Left lobe of liver (tissue), 2 donors: Measurements from ENCODE around the gene LPAR2. TPM values are rescaled to one million over a fixed set of nuclear protein-coding genes. Genes with fewer than 3 reads are reported as not detected.
"Not testable (repeated sequence)": the region's sequence is repeated elsewhere in the genome, so short reads cannot be mapped to it uniquely, and the experiment has no call there.

Experiments used
- ATAC-seq: fragments of 200-7000 bp; cut with Tn5 transposase; one replicate; pipeline ENCODE4 v1.9.1; 2020; ENCODE audit warnings: mild to moderate bottlenecking, moderate library complexity
- DNase-seq: peaks from one replicate; pipeline ENCODE4 v3.0.0-alpha.2; 2020; ENCODE audit warnings: low spot score
- total RNA-seq: library from RNA; stranded (reverse); gene quantifications from one replicate; pipeline ENCODE4 v1.2.1, GENCODE V29; 2021
- donor health status: DM: no; HTN: no; CAD: no; lungs with moderate emphysema.
- donor health status: DM: no; HTN: yes; CAD: no.

Gene LPAR2
- total RNA-seq, 1 donor from 2014 or later: 1.3 TPM

- DNase-seq (no peak), ATAC-seq (no peak)
Measured at GRCh38 chr19:19602136-19602712, 25.8 kb downstream of the LPAR2 start.

DNA sequence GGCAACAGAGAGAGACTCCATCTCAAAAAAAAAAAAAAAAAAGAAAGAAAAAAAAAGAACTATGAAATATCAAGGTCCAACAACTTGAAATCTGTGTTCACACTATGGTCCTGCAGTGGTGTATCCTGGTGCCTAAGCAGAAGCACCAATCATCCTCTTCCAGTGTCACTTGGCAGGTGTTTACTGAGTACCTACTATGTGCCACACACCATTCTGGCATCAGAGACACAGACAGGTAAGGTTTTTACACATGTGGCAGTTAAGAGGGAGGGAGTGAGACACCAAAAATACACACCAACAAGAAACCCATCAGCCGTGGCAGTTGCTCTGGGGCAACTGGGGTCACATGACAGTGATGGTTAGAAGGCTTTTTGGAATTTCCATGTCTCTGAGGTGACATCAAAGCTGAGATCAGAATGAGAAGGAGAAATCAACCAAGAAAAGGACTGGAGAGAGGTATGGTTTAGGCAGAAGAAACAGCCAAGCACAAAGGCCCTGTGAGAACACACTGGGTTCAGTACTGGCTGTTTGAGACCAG lies 27.2 kb downstream of the LPAR2 start:
- DNase-seq (no peak), ATAC-seq (no peak)

- DNase-seq, ATAC-seq: not testable (repeated sequence)
Measured at GRCh38 chr19:19598728-19599451, 29.1 kb downstream of the LPAR2 start.

DNA sequence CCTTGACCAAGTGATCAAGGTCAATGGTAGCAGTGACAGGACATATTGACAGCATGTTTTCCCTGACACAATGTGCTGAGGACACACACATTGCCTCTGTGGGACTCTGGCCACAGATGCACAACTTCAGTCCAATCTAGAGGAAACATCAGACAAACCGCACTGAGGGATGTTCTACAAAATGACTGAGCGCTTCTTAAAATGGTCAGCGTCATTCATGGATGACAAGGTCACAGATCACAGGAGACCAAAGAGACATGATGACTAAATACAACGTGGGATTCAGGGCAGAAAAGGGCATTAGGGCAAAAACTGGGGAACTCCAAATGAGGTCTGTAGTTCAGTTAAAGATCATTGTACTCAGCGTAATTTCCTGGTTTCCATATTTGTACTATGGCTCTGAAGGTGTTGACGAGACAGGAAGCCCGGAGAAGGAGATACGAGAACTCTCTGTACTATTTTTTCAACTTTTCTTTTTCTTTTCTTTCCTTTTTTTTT lies 30.2 kb downstream of the LPAR2 start:
- ATAC-seq (no peak), DNase-seq (no peak)

DNA sequence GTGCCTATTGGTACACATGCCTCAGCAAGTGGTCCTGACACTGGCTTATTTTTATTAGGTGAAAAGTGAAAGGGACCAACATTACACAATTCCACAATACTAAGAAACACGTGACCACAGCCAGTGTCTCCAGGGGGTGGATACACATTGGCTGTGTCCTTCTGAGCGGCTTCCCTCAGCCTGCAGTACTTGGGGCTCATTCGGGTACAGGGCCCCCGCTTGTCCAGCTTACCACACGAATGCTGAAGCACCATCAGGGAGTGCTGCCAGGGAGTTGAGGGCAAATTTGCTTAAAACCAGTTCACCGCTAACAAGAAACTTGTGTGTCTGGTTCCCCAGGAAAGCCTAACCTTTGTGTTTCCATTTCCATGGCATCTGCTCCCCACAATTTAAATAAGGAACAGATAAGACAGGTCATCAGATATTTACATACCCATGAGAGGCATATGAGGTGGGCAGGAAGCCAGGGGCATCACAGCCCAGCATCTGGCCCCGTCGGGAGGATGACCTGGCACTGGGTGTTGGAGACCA lies 32.8 kb downstream of the LPAR2 start:
- DNase-seq: no peak
- ATAC-seq: no peak

DNA sequence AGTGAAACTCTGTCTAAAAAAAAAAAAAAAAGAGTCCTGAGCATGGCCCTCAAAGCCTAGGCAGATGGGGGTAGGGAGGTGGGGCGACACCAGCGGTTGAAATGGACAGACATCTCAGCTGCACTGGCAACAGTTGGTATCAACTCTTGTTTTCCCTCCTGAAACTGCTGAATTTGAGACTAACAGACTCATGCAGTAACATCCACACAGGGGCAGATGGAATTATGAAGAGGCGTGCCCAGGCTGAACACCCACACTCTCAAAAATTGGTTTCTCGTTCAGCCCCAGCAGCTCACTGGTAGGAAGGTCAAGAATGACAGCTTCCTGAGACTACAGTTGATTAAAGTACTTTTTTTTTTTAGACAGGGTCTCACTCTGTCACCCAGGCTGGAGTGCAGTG lies 33.6 kb downstream of the LPAR2 start:
- no peak for ATAC-seq

GRCh38 chr19:19592690-19593089 lies 35.3 kb downstream of the LPAR2 start:
- ATAC-seq (no peak), DNase-seq (no peak)

More for the DNA sequence above, 33.6 kb downstream of the LPAR2 start:
- no peak for DNase-seq

- no peak for ATAC-seq
- no peak for DNase-seq
Measured at GRCh38 chr19:19591133-19591825, 36.7 kb downstream of the LPAR2 start.

DNA sequence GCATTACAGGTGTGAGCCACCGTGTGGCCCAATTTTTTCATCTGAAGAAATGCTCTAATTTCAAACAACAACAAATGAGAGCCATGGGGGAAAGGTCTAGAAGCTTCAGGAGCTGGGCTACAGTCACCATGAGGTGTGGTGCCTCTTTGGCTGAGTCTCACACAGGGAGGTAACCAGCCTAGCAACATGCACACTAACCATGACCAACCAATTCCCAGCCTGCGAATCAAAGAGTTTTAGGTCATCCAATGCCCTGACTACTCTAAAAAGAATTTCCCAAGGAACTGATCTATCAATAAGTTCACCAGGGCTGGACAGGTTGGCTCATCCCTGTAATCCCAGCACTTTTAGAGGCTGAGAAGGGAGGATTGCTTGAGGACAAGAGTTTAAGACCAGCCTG lies 39.5 kb downstream of the LPAR2 start:
- ATAC-seq (no peak), DNase-seq (no peak)

DNA sequence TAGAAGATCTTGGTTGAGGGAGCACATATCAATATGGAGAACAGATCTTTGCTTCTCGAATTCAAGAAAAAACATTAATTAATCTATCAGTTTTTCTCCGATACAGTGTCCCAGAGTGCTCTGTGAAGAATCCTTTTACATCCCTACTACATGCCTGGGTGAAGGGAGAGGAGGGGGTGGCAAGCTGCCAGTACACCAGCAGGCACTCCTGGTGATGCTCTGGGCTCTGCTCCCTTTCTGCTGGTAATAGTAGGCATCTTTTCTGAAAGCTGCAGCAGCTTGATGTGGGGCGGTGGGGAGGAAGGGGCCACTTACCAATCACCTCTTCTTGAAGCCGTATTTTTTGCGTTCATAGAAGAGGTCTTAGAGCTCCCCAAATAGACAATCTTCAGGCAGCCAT lies 40.2 kb downstream of the LPAR2 start:
- DNase-seq: no peak
- no peak for ATAC-seq

DNA sequence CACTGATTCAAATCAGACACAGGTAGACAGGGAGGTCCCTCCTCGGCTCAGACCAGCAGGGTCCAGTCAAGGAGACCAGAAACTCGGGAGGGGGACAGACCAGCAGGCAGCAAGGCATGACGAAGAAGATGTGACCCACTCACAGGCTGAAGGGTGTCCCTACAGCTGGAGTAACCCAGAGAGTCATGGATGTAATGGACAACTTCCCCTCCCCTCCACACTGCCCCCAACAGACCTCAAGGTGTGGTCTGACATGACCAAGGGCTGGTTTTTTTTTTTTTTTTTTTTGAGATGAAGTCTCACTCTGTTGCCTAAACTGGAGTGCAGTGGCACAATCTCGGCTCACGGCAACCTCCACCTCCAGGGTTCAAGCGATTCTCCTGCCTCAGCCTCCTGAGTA lies 43.7 kb downstream of the LPAR2 start:
- DNase-seq: no peak
- ATAC-seq: no peak

GRCh38 chr19:19582471-19582870 lies 45.5 kb downstream of the LPAR2 start:
- DNase-seq (no peak), ATAC-seq (no peak)

DNA sequence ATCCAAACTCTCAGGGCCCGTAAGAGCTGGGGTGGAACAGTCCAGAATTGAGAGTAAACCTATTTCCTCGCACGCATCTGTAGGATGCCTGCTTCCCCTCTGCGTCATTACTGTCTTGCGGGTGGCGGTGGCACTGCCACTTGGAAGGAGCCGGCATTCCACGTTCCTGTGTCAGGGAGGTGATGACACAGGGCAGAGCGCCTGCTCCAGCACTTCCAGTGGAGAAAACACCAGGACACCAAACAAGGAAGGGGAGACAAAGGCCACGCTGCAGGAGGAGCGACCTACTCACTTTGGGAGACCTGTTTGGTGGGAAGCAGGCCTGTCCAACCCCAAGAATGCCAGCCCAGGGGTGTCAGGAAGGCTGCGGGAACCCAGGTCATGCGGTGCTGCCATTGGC lies 46.6 kb downstream of the LPAR2 start:
- DNase-seq (no peak), ATAC-seq (no peak)

- ATAC-seq: no peak
- no peak for DNase-seq
Measured at GRCh38 chr19:19580418-19580817, 47.6 kb downstream of the LPAR2 start.

- DNase-seq: no peak
- no peak for ATAC-seq
Measured at GRCh38 chr19:19579533-19580361, 48.3 kb downstream of the LPAR2 start.

GRCh38 chr19:19578252-19578651 lies 49.8 kb downstream of the LPAR2 start:
- DNase-seq (no peak), ATAC-seq (no peak)

- ATAC-seq: no peak
- no peak for DNase-seq
Measured at GRCh38 chr19:19575411-19575810, 52.6 kb downstream of the LPAR2 start.
